ENCODE measurements around the gene ABHD14A. TPM values are rescaled to one million over a fixed set of nuclear protein-coding genes. Genes with fewer than 3 reads are reported as not detected.
"Not testable (repeated sequence)": the region's sequence is repeated elsewhere in the genome, so short reads cannot be mapped to it uniquely, and the experiment has no call there.

ABHD14A gene
- total RNA-seq, 1 experiment from 2014 or later = 10.5 TPM

DNA sequence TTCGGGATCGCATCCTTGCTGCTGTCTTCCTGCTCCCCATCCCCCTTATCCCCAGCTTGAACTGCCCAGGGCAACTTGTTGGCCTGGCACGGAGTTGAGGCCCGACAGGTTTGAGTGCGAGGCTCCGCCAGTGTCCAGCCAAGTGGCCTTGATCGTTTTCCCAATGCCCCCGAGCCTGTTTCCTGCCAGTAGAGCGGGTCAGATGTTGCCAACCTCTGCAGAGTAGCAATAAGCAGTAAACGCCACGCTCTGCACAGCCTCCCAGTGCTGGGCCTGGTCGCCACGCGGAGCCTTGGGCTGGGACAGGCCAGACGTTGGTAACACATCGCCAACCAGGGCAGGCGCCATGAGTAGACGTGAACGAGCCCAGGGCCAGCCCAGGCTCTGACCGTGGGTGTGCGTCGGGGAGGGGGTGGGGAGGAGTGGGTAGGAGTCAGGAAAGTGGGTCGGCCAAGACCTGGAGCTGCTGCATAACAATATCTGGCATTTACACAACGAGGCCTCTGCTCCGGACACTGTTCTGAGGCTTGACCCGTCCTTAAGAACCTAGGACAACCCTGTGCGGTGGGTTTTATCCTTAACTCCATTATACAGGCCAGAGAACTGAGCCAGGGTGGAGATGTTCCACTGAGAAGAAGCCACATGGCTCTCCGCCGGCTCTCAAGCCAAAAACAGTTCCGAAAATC is 444 bp upstream of the ABHD14A start:
- DNase-seq (ENCODE audit: low read depth) = no peak

DNA sequence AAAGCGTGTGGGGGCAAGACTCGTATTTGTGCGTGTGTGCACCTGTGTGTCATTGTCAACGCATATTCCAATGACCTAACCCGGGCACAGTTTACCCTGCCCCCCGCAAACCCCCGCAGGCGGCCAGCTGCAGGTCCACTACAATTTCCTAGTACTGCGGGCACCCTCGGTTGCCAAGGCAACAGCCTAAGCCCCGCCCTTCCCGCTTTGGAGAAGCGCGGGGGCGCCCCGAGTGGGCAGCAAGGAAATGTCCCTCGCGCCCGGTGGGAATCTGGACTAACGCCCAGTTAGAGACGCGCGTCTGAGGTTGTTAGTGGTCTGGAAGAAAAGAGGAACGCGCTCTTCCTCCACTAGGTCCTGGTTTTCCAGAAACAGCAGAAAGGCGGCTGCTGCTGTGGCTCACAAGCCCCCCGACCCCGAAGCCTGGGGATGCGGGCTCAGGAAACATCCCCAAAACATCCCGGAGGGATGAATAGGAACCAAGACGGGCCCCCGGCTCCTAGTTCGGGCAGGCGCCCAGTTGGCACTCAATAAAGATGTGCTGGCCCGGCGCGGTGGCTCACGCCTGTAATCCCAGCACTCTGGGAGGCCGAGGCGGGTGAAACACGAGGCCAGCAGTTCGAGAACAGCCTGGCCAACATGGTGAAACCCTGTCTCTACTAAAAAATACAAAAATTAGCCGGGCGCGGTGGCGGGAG is 1.1 kb downstream of the ABHD14A start:
- DNase-seq (ENCODE audit: low read depth) = peak; percentile 36

GRCh38 chr3:51977446-51978142 is 2.7 kb downstream of the ABHD14A start:
- DNase-seq (ENCODE audit: low read depth) = no peak

- DNase-seq (ENCODE audit: low read depth) = no peak
These were observed 3.3 kb downstream of the ABHD14A start for GRCh38 chr3:51978143-51978502.

DNA sequence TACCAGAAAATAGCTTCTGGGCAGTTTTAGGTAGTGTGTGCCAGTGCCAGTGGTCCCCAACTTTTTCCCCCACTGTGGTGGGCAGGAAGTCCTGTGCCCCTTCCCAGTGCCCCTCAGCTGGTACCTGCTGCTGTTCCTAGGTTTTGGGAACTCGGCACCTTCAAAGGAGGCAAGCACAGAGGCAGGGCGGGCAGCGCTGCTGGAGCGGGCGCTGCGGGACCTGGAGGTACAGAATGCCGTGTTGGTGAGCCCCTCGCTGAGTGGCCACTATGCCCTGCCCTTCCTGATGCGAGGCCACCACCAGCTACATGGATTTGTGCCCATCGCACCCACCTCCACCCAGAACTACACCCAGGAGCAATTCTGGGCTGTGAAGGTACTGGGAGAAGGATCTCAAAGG is 5.4 kb downstream of the ABHD14A start:
- no peak for DNase-seq (ENCODE audit: low read depth)

GRCh38 chr3:51982352-51982837 is 7.5 kb downstream of the ABHD14A start:
- DNase-seq (ENCODE audit: low read depth) = peak; percentile 62

- peak; percentile 86 for DNase-seq (ENCODE audit: low read depth)
These were observed 8.1 kb downstream of the ABHD14A start, which contains the start of gene ACY1 for GRCh38 chr3:51982838-51983577. ACY1 (plus strand) TSS chr3:51983535; CDS start chr3:51984065, 530 bp downstream.

GRCh38 chr3:51983578-51984268 is 8.9 kb downstream of the ABHD14A start:
- no peak for DNase-seq (ENCODE audit: low read depth)

DNA sequence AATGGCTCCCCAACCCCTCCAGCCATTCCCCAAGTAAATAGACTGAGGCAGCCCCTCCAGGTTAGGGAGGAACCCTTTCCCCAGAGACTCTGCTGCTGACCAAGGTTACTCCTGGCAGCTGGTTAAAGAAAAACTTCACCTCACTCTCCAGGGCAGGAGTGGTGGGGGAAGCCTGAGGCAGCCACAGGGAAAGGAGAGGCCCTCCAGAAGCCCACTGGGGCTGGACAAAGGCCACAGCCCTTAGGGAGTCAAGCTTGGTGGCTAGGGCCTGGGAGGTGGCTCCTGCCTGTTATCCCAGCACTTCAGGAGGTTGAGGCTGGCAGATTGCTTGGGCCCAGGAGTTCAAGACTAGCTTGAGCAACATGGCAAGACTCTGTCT is 9.4 kb downstream of the ABHD14A start:
- no peak for DNase-seq (ENCODE audit: low read depth)

- DNase-seq (ENCODE audit: low read depth) = no peak
These were observed 10.2 kb downstream of the ABHD14A start for GRCh38 chr3:51985063-51985462.

GRCh38 chr3:51986010-51986947 is 11.4 kb downstream of the ABHD14A start:
- no peak for DNase-seq (ENCODE audit: low read depth)

- no peak for DNase-seq (ENCODE audit: low read depth)
These were observed 12.7 kb downstream of the ABHD14A start for GRCh38 chr3:51987568-51987967.

GRCh38 chr3:51988286-51989146 is 13.7 kb downstream of the ABHD14A start:
- no peak for DNase-seq (ENCODE audit: low read depth)

DNA sequence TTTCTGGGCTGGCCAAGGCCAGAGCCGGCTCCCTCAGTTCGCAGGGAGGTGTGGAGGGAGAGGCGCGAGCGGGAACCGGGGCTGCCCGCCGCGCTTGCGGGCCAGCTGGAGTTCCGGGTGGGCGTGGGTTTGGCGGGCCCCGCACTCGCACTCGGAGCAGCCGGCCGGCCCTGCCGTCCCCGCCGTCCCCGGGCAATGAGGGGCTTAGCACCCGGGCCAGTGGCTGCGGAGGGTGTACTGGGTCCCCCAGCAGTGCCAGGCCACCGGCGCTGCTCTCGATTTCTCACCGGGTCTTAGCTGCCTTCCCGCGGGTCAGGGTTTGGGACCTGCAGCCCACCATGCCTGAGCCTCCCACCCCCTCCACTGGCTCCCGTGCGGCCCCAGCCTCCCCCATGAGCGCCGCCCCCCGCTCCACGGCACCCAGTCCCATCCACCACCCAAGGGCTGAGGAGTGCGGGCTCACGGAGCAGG is 15.7 kb downstream of the ABHD14A start:
- not testable (repeated sequence) for DNase-seq (ENCODE audit: low read depth)

GRCh38 chr3:51992017-51992682 is 17.3 kb downstream of the ABHD14A start:
- DNase-seq (ENCODE audit: low read depth) = no peak

DNA sequence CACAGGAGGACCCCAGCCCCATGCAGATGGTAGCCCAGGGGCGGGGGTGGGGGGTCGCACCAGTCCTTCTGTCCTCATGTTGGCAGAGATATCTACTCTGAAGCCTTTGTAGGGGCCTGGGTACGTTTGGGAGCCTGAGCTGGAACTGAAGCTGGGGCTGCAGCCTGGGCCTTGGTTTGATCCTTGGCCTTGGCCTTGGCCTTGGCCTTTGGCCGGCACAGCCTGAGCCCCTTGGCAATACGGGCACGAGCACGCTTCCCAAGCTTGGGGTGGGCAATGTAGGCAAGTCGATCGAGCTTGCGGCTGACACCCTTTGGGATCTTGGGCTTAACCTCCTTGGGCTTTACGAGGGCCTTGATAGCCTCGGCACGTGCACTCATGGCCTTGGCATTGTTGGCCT is 18.8 kb downstream of the ABHD14A start:
- DNase-seq (ENCODE audit: low read depth) = not testable (repeated sequence)

- DNase-seq (ENCODE audit: low read depth) = no peak
These were observed 19.7 kb downstream of the ABHD14A start for GRCh38 chr3:51994530-51994929.

- DNase-seq (ENCODE audit: low read depth) = peak; percentile 90
These were observed 20.7 kb downstream of the ABHD14A start, which contains the start of gene RPL29 for GRCh38 chr3:51995346-51996163. RPL29 (minus strand) TSS chr3:51995895; CDS start chr3:51995461, 434 bp downstream.
